ENCODE measurements around the gene TRAF1. TPM values are rescaled to one million over a fixed set of nuclear protein-coding genes. Genes with fewer than 3 reads are reported as not detected.

TRAF1 gene, protein sequence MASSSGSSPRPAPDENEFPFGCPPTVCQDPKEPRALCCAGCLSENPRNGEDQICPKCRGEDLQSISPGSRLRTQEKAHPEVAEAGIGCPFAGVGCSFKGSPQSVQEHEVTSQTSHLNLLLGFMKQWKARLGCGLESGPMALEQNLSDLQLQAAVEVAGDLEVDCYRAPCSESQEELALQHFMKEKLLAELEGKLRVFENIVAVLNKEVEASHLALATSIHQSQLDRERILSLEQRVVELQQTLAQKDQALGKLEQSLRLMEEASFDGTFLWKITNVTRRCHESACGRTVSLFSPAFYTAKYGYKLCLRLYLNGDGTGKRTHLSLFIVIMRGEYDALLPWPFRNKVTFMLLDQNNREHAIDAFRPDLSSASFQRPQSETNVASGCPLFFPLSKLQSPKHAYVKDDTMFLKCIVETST
- total RNA-seq (2.6 and 3.8 TPM in 2 replicates), polyA plus RNA-seq (0.58 and 0.93 TPM in 2 replicates), polyA minus RNA-seq (ENCODE audit: low replicate concordance) (1.4 TPM in 2 replicates)
- 0.52 and 0.82 TPM in 2 replicates for polyA plus RNA-seq (2012)

GRCh38 chr9:120926397-120926928 lies at the start of gene TRAF1:
Gene TRAF1 (minus strand): TSS chr9:120926796. CDS start chr9:120926075, 721 bp downstream.
- Histone ChIP-seq H2AFZ (ENCODE audit: low read length) (no peak within 1 kb of the TSS), H4K20me1 (ENCODE audit: control insufficient read depth, extremely low read depth, insufficient read depth, low read length) (no peaks in the 10 kb centered on the region), H3K4me3 (replicated peaks in 1 of 4; ENCODE audit: control extremely low read depth in 1 of 4, insufficient read depth in 1 of 4, low read depth in 3 of 4, low read length in 4 of 4) (no peak within 1 kb of the TSS), H3K36me3 (ENCODE audit: control insufficient read depth, insufficient read depth, low read length) (no peaks in the 10 kb centered on the region), H3K27ac (ENCODE audit: insufficient read depth, low read length) (peak within 1 kb of the TSS; percentile 45), H3K4me1 (ENCODE audit: control insufficient read depth, extremely low read depth, insufficient read depth, low read length) (peaks cover 13% of the 10 kb centered on the region), H3K27me3 (ENCODE audit: control insufficient read depth, insufficient read depth, low read length) (no peaks in the 10 kb centered on the region), H3K9me3 (ENCODE audit: control insufficient read depth, insufficient read depth, low read depth, low read length) (no peaks in the 10 kb centered on the region), H3K9ac (ENCODE audit: insufficient read depth, low read length) (no peak within 1 kb of the TSS), H3K4me2 (ENCODE audit: extremely low read depth, insufficient read depth, low read length) (no peak within 1 kb of the TSS), H3K79me2 (ENCODE audit: control insufficient read depth, insufficient read depth, low read length) (no peaks in the 10 kb centered on the region)
- DNase-seq (ENCODE audit: low read depth in 2 of 2), result peak in 1 of 2 donors; percentile 24
- TF ChIP-seq EZH2 (IDR thresholded peaks at IDR 0.05; ENCODE audit: low read length, missing control alignments) (no peak), CTCF (conservative IDR thresholded peaks at IDR 0.05 in 1 of 2, IDR thresholded peaks at IDR 0.05 in 1 of 2; ENCODE audit: low read depth in 1 of 2, low read length in 2 of 2) (no peak)

- Histone ChIP-seq H3K4me3 (replicated peaks in 1 of 4; ENCODE audit: control extremely low read depth in 1 of 4, insufficient read depth in 1 of 4, low read depth in 3 of 4, low read length in 4 of 4) (no peak overlapping the region), H3K36me3 (ENCODE audit: control insufficient read depth, insufficient read depth, low read length) (no peaks in the 10 kb centered on the region), H2AFZ (ENCODE audit: low read length) (no peak overlapping the region), H3K27me3 (ENCODE audit: control insufficient read depth, insufficient read depth, low read length) (no peaks in the 10 kb centered on the region), H3K4me1 (ENCODE audit: control insufficient read depth, extremely low read depth, insufficient read depth, low read length) (no peaks in the 10 kb centered on the region), H3K79me2 (ENCODE audit: control insufficient read depth, insufficient read depth, low read length) (no peaks in the 10 kb centered on the region), H3K9me3 (ENCODE audit: control insufficient read depth, insufficient read depth, low read depth, low read length) (no peaks in the 10 kb centered on the region), H3K4me2 (ENCODE audit: extremely low read depth, insufficient read depth, low read length) (no peak overlapping the region), H3K9ac (ENCODE audit: insufficient read depth, low read length) (no peak overlapping the region), H4K20me1 (ENCODE audit: control insufficient read depth, extremely low read depth, insufficient read depth, low read length) (no peaks in the 10 kb centered on the region), H3K27ac (ENCODE audit: insufficient read depth, low read length) (no peak overlapping the region)
- TF ChIP-seq CTCF (conservative IDR thresholded peaks at IDR 0.05 in 1 of 2, IDR thresholded peaks at IDR 0.05 in 1 of 2; ENCODE audit: low read depth in 1 of 2, low read length in 2 of 2), result no peak
- TF ChIP-seq EZH2 (IDR thresholded peaks at IDR 0.05; ENCODE audit: low read length, missing control alignments), result no peak
- DNase-seq (ENCODE audit: low read depth in 2 of 2), result no peak
These were observed 48.3 kb upstream of the TRAF1 start for GRCh38 chr9:120974921-120975320.

DNA sequence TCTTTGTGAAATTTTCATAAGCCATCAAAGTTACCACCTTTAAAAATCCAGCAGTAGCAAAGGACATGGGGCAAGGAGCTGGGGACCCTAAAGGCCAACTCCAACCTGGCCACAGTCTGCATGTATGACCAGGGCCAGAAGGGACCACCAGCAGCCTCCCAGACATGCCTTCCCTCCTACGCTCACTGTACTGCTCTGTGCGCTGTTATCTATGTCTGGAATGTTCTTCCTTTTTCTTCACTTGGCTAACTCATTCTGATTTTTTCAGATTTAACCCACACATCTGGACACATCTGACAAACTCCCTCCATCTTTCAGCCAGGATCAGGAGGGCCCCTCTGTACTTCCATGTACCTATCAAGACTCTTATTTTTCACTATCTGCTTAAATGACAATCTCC lies 47.6 kb upstream of the TRAF1 start:
- no peak overlapping the region for H3K27ac ChIP-seq (ENCODE audit: insufficient read depth, low read length)

More for the DNA sequence above, 47.6 kb upstream of the TRAF1 start:
- peak in 1 of 2 donors; percentile 18 for DNase-seq (ENCODE audit: low read depth in 2 of 2)
- H2AFZ ChIP-seq (ENCODE audit: low read length), result no peak overlapping the region
- H3K4me1 ChIP-seq (ENCODE audit: control insufficient read depth, extremely low read depth, insufficient read depth, low read length), result no peaks in the 10 kb centered on the region
- H3K9ac ChIP-seq (ENCODE audit: insufficient read depth, low read length), result no peak overlapping the region
- H4K20me1 ChIP-seq (ENCODE audit: control insufficient read depth, extremely low read depth, insufficient read depth, low read length), result no peaks in the 10 kb centered on the region
- no peaks in the 10 kb centered on the region for H3K9me3 ChIP-seq (ENCODE audit: control insufficient read depth, insufficient read depth, low read depth, low read length)
- no peaks in the 10 kb centered on the region for H3K79me2 ChIP-seq (ENCODE audit: control insufficient read depth, insufficient read depth, low read length)
- no peak overlapping the region for H3K4me2 ChIP-seq (ENCODE audit: extremely low read depth, insufficient read depth, low read length)
- H3K4me3 ChIP-seq (replicated peaks in 1 of 4; ENCODE audit: control extremely low read depth in 1 of 4, insufficient read depth in 1 of 4, low read depth in 3 of 4, low read length in 4 of 4), result no peak overlapping the region
- no peaks in the 10 kb centered on the region for H3K36me3 ChIP-seq (ENCODE audit: control insufficient read depth, insufficient read depth, low read length)
- H3K27me3 ChIP-seq (ENCODE audit: control insufficient read depth, insufficient read depth, low read length), result no peaks in the 10 kb centered on the region
- TF ChIP-seq EZH2 (IDR thresholded peaks at IDR 0.05; ENCODE audit: low read length, missing control alignments) (no peak), CTCF (conservative IDR thresholded peaks at IDR 0.05 in 1 of 2, IDR thresholded peaks at IDR 0.05 in 1 of 2; ENCODE audit: low read depth in 1 of 2, low read length in 2 of 2) (no peak)
